HG03521 (cell line): ENCODE measurements around the gene NDUFB11.

Experiments
- ATAC-seq: cut with Tn5 transposase; IDR thresholded peaks from one replicate; pipeline ENCODE4 v1.9.1; 2021; ENCODE audit warnings: mild to moderate bottlenecking, moderate library complexity; ENCODE audit not compliant: unreplicated experiment

Gene NDUFB11

GRCh38 chrX:47093248-47093647, 51.3 kb downstream of the NDUFB11 start:
- ATAC-seq = no peak
